SK-N-MC (cell line): ENCODE measurements around the gene PCBP3.

Experiments used
- EZH2 ChIP-seq: fragments of 200-600 bp; sonication (generic); IDR thresholded peaks from one replicate; pipeline ENCODE4 v1.6.1; 2017; ENCODE audit warnings: antibody characterized with exemption
- POLR2AphosphoS5 ChIP-seq: IDR thresholded peaks from 2 replicates; pipeline ENCODE4 v1.6.1; 2012; ENCODE audit warnings: mild to moderate bottlenecking, low read depth, low read length, borderline replicate concordance

DNA sequence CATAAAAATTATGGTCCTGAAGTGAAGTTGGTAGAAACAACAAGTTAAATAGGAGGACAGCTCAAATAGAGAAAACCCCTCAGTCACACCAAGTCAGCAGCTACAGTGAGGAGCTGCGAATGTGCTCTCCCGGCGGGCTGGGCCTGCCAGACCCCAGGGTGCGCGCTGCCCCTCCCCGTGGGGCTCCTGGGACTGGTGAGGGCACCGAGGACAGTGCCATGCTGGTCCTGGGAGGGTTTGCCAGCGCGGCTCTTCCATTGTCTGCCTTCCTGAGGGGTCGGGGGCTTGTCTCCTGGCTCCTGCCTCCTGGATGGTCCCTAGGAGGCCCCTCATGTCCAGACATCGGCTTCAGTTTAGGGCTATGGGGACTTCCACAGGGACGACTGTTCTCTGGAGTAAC, 121.8 kb downstream of the PCBP3 start:
- no peak for TF ChIP-seq EZH2
- TF ChIP-seq POLR2AphosphoS5: no peak
